GM12878 (cell line): ENCODE measurements around the gene GCDH. TPM values are rescaled to one million over a fixed set of nuclear protein-coding genes. Genes with fewer than 3 reads are reported as not detected.

Experiments
- ATAC-seq: fragments of 200-7000 bp; cut with Tn5 transposase; 3 replicates; pipeline ENCODE4 v1.9.1; 2020; ENCODE audit warnings: mild to moderate bottlenecking, moderate library complexity
- BruUV-seq: library from RNA; stranded (reverse); fragments of 400-500 nt; replicated peaks from 2 replicates; lab custom pipeline; 2021; lab: Mats Ljungman, UMichigan
- CTCF ChIA-PET: fragments of 300-600 bp; sonication (Branson Sonifier 250); formaldehyde crosslinking; extraction: SDS; loops from one replicate; lab custom pipeline; 2021; ENCODE audit warnings: inconsistent platforms; lab: Yijun Ruan, JAX
- POLR2A ChIA-PET: fragments of 350-600 bp; formaldehyde crosslinking; extraction: SDS; loops from one replicate; lab custom pipeline; 2021; ENCODE audit warnings: inconsistent platforms; lab: Charles Lee
- RAD21 ChIA-PET: fragments of 300-600 bp; sonication (Branson Sonifier 250); formaldehyde crosslinking; loops from one replicate; lab custom pipeline; 2023; ENCODE audit warnings: antibody characterized with exemption; ENCODE audit not compliant: unreplicated experiment; lab: Charles Lee
- SMC1A ChIA-PET: fragments of 300-600 bp; sonication (Branson Sonifier 250); formaldehyde crosslinking; loops from one replicate; lab custom pipeline; 2023; ENCODE audit not compliant: unreplicated experiment, uncharacterized antibody; lab: Charles Lee
- DNase-seq: peaks from one replicate; pipeline ENCODE4 v3.0.0-alpha.2; 2011; ENCODE audit warnings: low read depth, low spot score
- FAIRE-seq: peaks from 3 replicates; lab custom pipeline; 2011; peaks lifted over from hg19 to GRCh38; lab: Jason Lieb, UNC
- H2AFZ ChIP-seq: 2 replicates; pipeline ENCODE4 v1.6.0; 2011; ENCODE audit warnings: low read depth, low read length, control low read depth; ENCODE audit not compliant: control insufficient read depth
- H3K27ac ChIP-seq: 2 replicates; pipeline ENCODE4 v1.5.1; 2011; ENCODE audit warnings: control low read depth; ENCODE audit not compliant: control insufficient read depth, insufficient read depth
- H3K27me3 ChIP-seq, 2 experiments: replicated peaks in 1 of 2; 2 replicates each; pipeline versions ENCODE4 v1.6.0 to v1.6.1; 2011; ENCODE audit warnings: low read length in 1 of 2; ENCODE audit not compliant: control insufficient read depth in 2 of 2, insufficient read depth in 2 of 2
- H3K36me3 ChIP-seq, 2 experiments: 2 replicates each; pipeline ENCODE4 v1.5.1; 2011; ENCODE audit warnings: low read length in 1 of 2; ENCODE audit not compliant: control insufficient read depth in 2 of 2, insufficient read depth in 2 of 2
- H3K4me1 ChIP-seq: 2 replicates; pipeline ENCODE4 v1.6.1; 2011; ENCODE audit warnings: mild to moderate bottlenecking, low read length, moderate library complexity, mixed read lengths; ENCODE audit not compliant: control insufficient read depth, insufficient read depth
- H3K4me2 ChIP-seq: 2 replicates; pipeline ENCODE4 v1.6.0; 2011; ENCODE audit warnings: control low read depth; ENCODE audit not compliant: control insufficient read depth, insufficient read depth
- H3K4me3 ChIP-seq: fragments of 200-600 bp; sonication (generic); 2 replicates; pipeline ENCODE4 v1.5.1; 2016
- H3K79me2 ChIP-seq: 2 replicates; pipeline ENCODE4 v1.6.0; 2011; ENCODE audit warnings: low read length; ENCODE audit not compliant: control insufficient read depth, insufficient read depth
- H3K9ac ChIP-seq: 2 replicates; pipeline ENCODE4 v1.8.0; 2011; ENCODE audit warnings: low read length, control low read depth, mixed read lengths; ENCODE audit not compliant: control insufficient read depth, insufficient read depth
- H3K9me3 ChIP-seq: replicated peaks from 3 replicates; pipeline ENCODE4 v1.5.1; 2011; ENCODE audit warnings: mild to moderate bottlenecking, low read length; ENCODE audit not compliant: control insufficient read depth, insufficient read depth
- H4K20me1 ChIP-seq: 2 replicates; pipeline ENCODE4 v1.6.0; 2011; ENCODE audit not compliant: control insufficient read depth, insufficient read depth
- FOXK2 ChIP-seq: fragments of 450-650 bp; IDR thresholded peaks from 2 replicates; pipeline ENCODE4 v1.6.1; 2017; ENCODE audit warnings: mild to moderate bottlenecking, moderate library complexity
- JUND ChIP-seq: IDR thresholded peaks from 2 replicates; pipeline ENCODE4 v1.6.1; 2012; ENCODE audit warnings: low read depth, mild to moderate bottlenecking, low read length, improper control_type of control experiment, moderate library complexity
- LARP7 ChIP-seq: fragments of 450-650 bp; IDR thresholded peaks from 2 replicates; pipeline ENCODE4 v1.6.1; 2017; ENCODE audit warnings: mild to moderate bottlenecking
- RCOR1 ChIP-seq: conservative IDR thresholded peaks from 2 replicates; pipeline ENCODE4 v1.6.1; 2012; ENCODE audit warnings: low read depth, low read length, improper control_type of control experiment
- SMAD1 ChIP-seq: fragments of 450-650 bp; IDR thresholded peaks from 2 replicates; pipeline ENCODE4 v1.6.1; 2018; ENCODE audit warnings: mild to moderate bottlenecking, low read depth; ENCODE audit not compliant: partially characterized antibody
- SREBF1 ChIP-seq: IDR thresholded peaks from 2 replicates; pipeline ENCODE4 v1.6.1; 2012; ENCODE audit warnings: mild to moderate bottlenecking, low read length
- WRNIP1 ChIP-seq: IDR thresholded peaks from 2 replicates; pipeline ENCODE4 v1.6.1; 2011; ENCODE audit warnings: low read depth, low read length, improper control_type of control experiment, borderline replicate concordance
- WGBS: methylation state at CpG from one replicate; pipeline ENCODE4 v1.1.6; 2016; ENCODE audit warnings: low lambda C conversion rate; ENCODE audit not compliant: insufficient replicate concordance, insufficient coverage; ENCODE audit errors: missing lambda C conversion rate; 5-methylcytosine and 5-hydroxymethylcytosine counted together
- in situ Hi-C: fragments of 300-500 bp; cut with MboI; formaldehyde crosslinking; loops from 9 replicates; pipeline ENCODE4 v1.14.3; 2018; ENCODE audit warnings: mixed read lengths
- intact Hi-C: fragments of 100-400 bp; cut with micrococcal nuclease; formaldehyde crosslinking; loops from one replicate; pipeline ENCODE4 v1.14.2; 2022; ENCODE audit not compliant: unreplicated experiment
- polyA plus RNA-seq, 11 experiments: library from polyadenylated mRNA; depleted of rRNA in 4 of 11; unstranded in 6 of 11; stranded (reverse) in 5 of 11; fragments of >200 nt; fragmentation: Nextera tagmentation in 4 of 11; fragmentation: Illumina TruSeq in 1 of 11; extraction: Ambion mirVana in 4 of 11; extraction: Trizol in 1 of 11; gene quantifications; 1 replicate in 1 of 11; 2 replicates in 10 of 11; pipeline versions ENCODE4 v1.2.1 to v1.2.3, GENCODE V29; 2011 to 2016; ENCODE audit warnings: inconsistent platforms in 2 of 11, missing spikeins in 2 of 11, low read depth in 1 of 11
- total RNA-seq, 4 experiments: library from RNA; depleted of rRNA in 3 of 4; stranded (reverse); fragments of >200 nt in 3 of 4; fragmentation: Illumina TruSeq in 1 of 4; extraction: Trizol in 1 of 4; gene quantifications; 2 replicates each; pipeline versions ENCODE4 v1.2.1 to v1.2.3, GENCODE V29; 2013 to 2021
- TF ChIP-seq, protein P1 (sequence below): fragments of 150-350 bp; IDR thresholded peaks from 2 replicates; pipeline ENCODE4 v1.6.1; 2014; ENCODE audit warnings: mild to moderate bottlenecking, low read depth, low read length

The GCDH gene
- total and polyA plus RNA-seq, 10 of the 15 experiments (the other 5 are each of a cell fraction or from before 2014, with no cell fraction given), result 4.2 to 69.4 (median 39.7) TPM

GRCh38 chr19:12886969-12887747, 3.8 kb upstream of the GCDH start, which contains the start of gene KLF1:
Gene KLF1, minus strand, starts transcription at chr19:12887201. Its CDS starts 61 bp downstream, at chr19:12887140.
- Histone ChIP-seq H3K79me2 (peaks cover 10% of the 10 kb centered on the region), H3K27ac (no peak within 1 kb of the TSS), H3K9ac (no peak within 1 kb of the TSS), H3K27me3 (no peaks in the 10 kb centered on the region; a peak in 1 of 4 replicates), H3K9me3 (peaks cover 7% of the 10 kb centered on the region), H3K4me1 (peaks cover 19% of the 10 kb centered on the region), H4K20me1 (no peaks in the 10 kb centered on the region), H3K36me3 (no peaks in the 10 kb centered on the region), H3K4me2 (no peak within 1 kb of the TSS), H3K4me3 (no peak within 1 kb of the TSS), H2AFZ (no peak within 1 kb of the TSS)
- no peak for ATAC-seq
- in situ Hi-C loops (loop anchor here (10.0 kb wide), 1 partner anchor 208 kb away; no protein-coding TSS in a partner anchor), intact Hi-C loops (no loop called here)
- TF ChIP-seq FOXK2, result no peak
- no peak for TF ChIP-seq WRNIP1
- TF ChIP-seq LARP7, result no peak
- TF ChIP-seq, protein P1, sequence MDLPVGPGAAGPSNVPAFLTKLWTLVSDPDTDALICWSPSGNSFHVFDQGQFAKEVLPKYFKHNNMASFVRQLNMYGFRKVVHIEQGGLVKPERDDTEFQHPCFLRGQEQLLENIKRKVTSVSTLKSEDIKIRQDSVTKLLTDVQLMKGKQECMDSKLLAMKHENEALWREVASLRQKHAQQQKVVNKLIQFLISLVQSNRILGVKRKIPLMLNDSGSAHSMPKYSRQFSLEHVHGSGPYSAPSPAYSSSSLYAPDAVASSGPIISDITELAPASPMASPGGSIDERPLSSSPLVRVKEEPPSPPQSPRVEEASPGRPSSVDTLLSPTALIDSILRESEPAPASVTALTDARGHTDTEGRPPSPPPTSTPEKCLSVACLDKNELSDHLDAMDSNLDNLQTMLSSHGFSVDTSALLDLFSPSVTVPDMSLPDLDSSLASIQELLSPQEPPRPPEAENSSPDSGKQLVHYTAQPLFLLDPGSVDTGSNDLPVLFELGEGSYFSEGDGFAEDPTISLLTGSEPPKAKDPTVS, result no peak
- no peak for TF ChIP-seq JUND
- no peak for TF ChIP-seq SMAD1
- TF ChIP-seq SREBF1, result no peak
- TF ChIP-seq RCOR1, result no peak
- CTCF ChIA-PET, result interaction anchor here (0.6 to 13.2 kb wide), 2 partner anchors 76 to 138 kb away, joined by 3 to 182 read pairs; no protein-coding TSS in a partner anchor
- WGBS, result 69% methylated on average over 17 of the region's 17 CpGs
- BruUV-seq, result no TSS peak
- SMC1A ChIA-PET, result interaction anchor here (1.5 to 3.2 kb wide), 2 partner anchors 13 to 78 kb away, joined by 4 to 29 read pairs; no protein-coding TSS in a partner anchor
- DNase-seq, result no peak
- FAIRE-seq, result no peak
- POLR2A ChIA-PET, result no interaction called here
- RAD21 ChIA-PET, result no interaction called here
